GM19468 (cell line): ENCODE data around the gene CNIH2.
"Not testable (repeated sequence)": the region's sequence is repeated elsewhere in the genome, so short reads cannot be mapped to it uniquely, and the experiment has no call there.

Experiments
- ATAC-seq: cut with Tn5 transposase; IDR thresholded peaks from one replicate; pipeline ENCODE4 v1.9.1; 2021; ENCODE audit warnings: mild to moderate bottlenecking, moderate library complexity, moderate number of reproducible peaks; ENCODE audit not compliant: unreplicated experiment; ENCODE audit errors: extremely low read depth

CNIH2 gene

GRCh38 chr11:66277471-66278362 lies at the start of gene CNIH2:
Gene CNIH2 (plus strand): TSS chr11:66278175. CDS start chr11:66278457, 282 bp downstream.
- ATAC-seq: no peak

DNA sequence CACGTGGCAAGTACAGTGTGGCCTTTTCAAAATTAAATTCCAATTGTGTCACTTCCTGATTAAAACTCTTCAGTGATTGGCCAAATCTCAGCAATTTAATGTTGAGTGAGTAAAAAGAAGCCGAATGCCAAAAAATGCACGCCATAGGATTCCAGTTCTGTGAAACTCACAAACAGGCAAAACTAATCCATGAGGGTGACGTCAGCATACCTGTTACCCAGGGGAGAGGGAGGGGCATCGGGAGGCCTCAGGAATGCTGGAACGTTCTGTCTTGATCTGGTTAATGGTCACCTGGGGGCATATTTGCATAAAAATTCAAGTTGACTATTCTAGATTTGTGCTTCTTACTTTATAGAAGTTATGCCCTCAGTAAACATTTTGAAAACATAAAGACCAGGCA lies 49.5 kb upstream of the CNIH2 start:
- no peak for ATAC-seq

DNA sequence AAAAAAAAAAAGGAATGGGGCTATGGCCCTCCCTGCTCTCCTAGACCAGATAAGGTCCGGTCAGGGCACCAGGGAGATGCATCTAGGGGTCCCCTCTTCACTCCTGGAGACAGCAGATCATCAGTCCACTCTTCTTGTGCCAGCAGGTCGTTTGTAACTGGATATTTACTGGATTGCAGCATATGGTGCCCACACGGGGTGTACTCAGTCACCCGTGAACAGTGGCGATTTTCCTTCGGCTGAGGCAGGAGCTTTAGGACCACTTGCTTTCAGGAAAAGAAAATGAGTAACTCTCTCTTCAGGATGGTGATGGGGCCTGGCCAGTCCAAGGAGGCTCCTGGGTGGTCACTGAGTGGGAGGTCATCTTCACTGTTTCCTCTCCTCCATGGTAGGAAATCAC lies 47.8 kb upstream of the CNIH2 start:
- no peak for ATAC-seq

GRCh38 chr11:66230978-66231377 lies 47.0 kb upstream of the CNIH2 start:
- no peak for ATAC-seq

DNA sequence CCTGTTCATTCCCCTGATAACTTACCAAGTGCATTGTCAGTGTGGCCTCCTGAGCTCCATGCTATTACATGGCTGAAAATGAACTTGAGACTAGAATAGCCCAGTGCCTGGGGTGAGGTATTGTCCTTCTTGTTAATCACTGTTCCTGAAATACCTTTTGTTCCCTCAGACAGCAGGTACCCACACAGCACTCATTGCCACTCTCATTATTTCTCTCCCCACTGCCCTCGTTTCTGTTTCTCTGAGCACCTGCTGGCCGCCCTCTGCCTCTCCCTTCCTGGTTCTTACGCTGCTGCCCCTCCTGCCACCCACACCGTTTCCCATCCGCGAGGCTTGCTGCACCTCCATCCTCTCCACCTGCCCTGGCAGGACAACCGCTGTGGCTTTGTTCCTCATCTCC lies 46.4 kb upstream of the CNIH2 start:
- ATAC-seq: no peak

GRCh38 chr11:66232769-66233168 lies 45.2 kb upstream of the CNIH2 start:
- no peak for ATAC-seq

DNA sequence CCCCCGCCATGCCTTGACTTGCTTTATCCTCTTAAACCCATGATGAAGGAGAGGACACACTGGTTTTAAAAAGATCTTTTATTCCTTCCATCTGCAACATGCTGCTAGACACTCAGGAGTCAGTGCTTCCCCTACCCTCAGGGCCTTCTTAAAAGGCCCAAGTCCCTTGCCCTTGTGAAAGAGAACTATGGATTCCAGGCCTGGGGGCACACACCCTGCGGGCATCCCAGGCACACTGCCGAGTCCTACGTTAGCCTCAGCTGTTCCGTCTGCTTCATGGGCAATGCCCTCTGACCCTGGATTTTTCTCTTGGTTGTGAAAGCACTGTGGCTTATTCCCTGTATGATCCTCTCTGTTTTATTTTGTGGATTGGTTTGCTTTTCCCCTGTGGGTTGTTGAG lies 44.7 kb upstream of the CNIH2 start:
- ATAC-seq: no peak

GRCh38 chr11:66235141-66235540 lies 42.8 kb upstream of the CNIH2 start:
- ATAC-seq: no peak

- no peak for ATAC-seq
These were observed 40.1 kb upstream of the CNIH2 start for GRCh38 chr11:66237867-66238266.

DNA sequence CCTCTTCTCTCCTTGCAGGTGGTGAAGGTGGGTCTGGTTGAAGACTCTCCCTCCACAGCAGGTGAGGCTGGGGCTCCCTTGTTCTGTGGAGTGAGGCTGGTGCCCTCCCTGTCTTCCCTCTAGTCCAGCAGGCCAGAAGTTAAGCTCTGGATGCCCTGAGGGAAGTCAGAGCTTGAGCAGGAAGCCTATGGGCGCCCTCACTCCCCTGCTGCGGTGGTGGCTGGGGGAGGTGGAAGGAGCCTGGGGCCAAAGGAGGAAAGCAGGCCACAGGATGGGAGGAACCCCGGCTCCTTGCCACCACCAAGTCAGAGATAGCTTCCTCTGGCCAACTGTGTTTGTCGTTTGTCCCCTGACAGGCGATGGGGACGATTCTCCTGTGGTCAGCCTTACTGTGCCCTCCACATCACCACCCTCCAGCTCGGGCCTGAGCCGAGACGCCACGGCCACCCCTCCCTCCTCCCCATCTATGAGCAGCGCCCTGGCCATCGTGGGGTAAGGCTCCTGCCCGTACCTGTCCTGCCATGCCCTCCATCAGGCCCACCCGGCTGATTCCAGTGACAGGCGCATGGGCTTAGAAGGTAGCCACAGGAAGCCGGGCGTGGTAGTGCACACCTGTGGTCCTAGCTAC lies 39.1 kb upstream of the CNIH2 start:
- no peak for ATAC-seq

DNA sequence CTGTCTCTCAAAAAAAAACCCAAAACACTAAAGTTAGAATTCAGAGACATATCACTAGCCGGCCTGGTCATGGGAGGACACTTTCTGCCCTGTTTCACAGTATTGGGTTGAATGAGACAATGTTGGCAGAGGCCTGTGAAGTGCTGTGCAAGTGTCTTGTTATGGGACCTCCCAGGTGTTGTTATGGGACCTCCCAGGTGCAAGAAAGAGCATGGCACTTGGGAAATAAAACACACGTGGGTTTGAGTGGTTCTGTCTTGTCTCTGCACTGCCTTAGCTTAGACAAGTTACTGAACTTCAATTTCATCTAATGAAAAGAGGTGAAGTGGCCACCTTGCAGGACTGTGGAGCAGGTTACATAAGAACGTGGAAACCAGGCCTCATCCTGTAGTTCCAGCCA lies 38.5 kb upstream of the CNIH2 start:
- no peak for ATAC-seq

DNA sequence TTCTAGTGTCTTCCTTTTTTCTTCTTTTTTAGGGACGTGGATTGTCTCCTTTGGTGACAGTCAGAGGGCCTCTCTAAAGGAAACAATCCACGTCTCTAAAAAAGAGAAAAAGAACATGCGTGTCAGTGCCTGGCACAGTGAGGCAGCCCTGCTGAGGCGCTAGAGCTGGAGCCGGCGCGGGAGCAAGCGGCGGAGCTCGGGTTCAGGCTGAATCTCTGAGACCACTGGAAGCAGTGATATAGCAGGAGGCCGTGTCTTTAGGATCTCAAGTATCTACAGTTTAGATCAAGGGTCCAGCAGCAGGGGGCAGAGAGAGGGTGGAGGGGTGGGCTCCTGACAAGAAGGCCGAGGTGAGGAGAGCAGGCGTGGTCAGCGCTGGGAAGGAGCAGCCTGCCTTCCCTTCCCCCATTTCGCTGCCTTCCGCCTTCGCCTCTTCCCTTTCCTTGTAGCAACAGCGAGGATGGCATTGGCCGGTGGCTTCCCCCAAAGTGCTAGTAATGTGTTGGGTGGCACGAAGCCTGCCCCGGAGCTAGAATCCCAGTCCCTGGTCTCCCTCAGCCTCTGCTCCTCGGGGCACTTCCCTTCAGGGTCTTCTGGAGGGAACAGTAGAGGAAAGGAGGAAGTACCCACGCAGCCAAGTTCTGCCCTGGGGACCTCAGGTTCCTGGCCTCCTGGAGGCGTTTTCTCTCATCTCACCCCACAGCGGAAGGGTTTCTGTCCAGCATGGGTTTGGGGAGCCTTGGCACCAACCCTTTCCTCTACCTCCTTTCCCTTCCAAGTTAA lies 37.8 kb upstream of the CNIH2 start:
- no peak for ATAC-seq

- no peak for ATAC-seq
These were observed 37.2 kb upstream of the CNIH2 start for GRCh38 chr11:66240781-66241136.

- ATAC-seq: no peak
These were observed 35.7 kb upstream of the CNIH2 start for GRCh38 chr11:66242095-66242765.

- no peak for ATAC-seq
These were observed 34.0 kb upstream of the CNIH2 start for GRCh38 chr11:66243782-66244535.

- no peak for ATAC-seq
These were observed 30.7 kb upstream of the CNIH2 start for GRCh38 chr11:66247295-66247694.

GRCh38 chr11:66247801-66248200 lies 30.2 kb upstream of the CNIH2 start:
- ATAC-seq: no peak

- no peak for ATAC-seq
These were observed 29.1 kb upstream of the CNIH2 start for GRCh38 chr11:66248903-66249302.

DNA sequence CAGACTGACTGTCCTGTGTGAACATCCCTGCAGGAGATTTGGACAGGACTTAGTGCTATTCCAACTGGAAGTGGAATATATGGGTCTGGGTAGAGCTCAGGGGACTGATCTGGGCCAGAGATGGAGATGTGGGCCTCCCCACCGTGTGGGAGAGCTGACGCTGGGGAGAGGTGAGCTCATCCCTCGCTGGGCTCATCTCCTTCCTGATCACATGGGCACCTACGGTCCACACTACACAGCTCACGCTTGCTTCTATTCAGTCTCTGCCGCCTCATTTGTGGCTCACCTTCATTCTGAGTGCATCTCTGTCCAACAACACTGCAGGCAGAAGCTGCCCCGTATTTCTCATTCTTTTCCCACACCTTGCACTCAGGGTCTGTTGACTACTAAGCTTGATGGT lies 26.2 kb upstream of the CNIH2 start:
- ATAC-seq: no peak

DNA sequence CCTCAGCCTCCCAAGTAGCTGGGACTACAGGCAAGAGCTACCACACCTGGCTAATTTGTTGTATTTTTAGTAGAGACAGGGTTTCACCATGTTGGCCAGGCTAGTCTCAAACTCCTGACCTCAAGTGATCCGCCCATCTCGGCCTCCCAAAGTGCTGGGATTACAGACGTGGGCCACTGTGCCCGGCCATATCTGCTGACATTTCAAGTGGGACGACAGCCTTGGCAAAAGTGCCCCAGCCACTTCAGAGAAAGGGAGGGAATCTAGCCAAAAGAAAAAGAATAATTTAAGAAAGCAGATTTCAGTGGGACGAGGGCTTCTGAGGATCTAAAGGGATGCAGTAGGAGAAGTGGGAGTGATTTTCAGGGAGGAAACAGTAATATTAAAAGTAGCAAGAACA lies 24.9 kb upstream of the CNIH2 start:
- ATAC-seq: not testable (repeated sequence)
